VCaP (cell line): ENCODE measurements around the gene UAP1L1.

Experiments used
- H3K27ac ChIP-seq: fragments of 450-650 bp; 2 replicates; pipeline ENCODE4 v1.5.1; 2017
- CTCF ChIP-seq: fragments of 450-650 bp; conservative IDR thresholded peaks from 2 replicates; pipeline ENCODE4 v1.5.1; 2017; ENCODE audit warnings: mild to moderate bottlenecking, moderate library complexity

The UAP1L1 gene

GRCh38 chr9:137130176-137130755 is 52.9 kb downstream of the UAP1L1 start:
- H3K27ac ChIP-seq = peak overlapping the region; percentile 98
- no peak for TF ChIP-seq CTCF
